ENCODE results near the gene LRRFIP1. TPM values are rescaled to one million over a fixed set of nuclear protein-coding genes. Genes with fewer than 3 reads are reported as not detected.
A peak's percentile ranks its signal among the peaks of the same experiment; 100 is the strongest.

The LRRFIP1 gene
- total RNA-seq, 1 donor from 2014 or later = 91.5 TPM

GRCh38 chr2:237732070-237732469, 104.7 kb downstream of the LRRFIP1 start:
- no peak for DNase-seq (ENCODE audit: low spot score)
- Mint-ChIP-seq H3K4me3 (ENCODE audit: unreplicated experiment) (peak overlapping the region; percentile 2), H3K27ac (ENCODE audit: unreplicated experiment) (peak overlapping the region; percentile 63), H3K4me1 (ENCODE audit: low read depth) (peaks cover 53% of the 10 kb centered on the region), H3K27me3 (ENCODE audit: low read depth) (no peaks in the 10 kb centered on the region), H3K9me3 (ENCODE audit: low read depth) (no peaks in the 10 kb centered on the region), H3K36me3 (ENCODE audit: low read depth) (peaks cover 9% of the 10 kb centered on the region)
- no peak for TF ChIP-seq CTCF (IDR thresholded peaks at IDR 0.05)

GRCh38 chr2:237732790-237733381, 105.5 kb downstream of the LRRFIP1 start:
- peaks cover 10% of the 10 kb centered on the region for H3K36me3 Mint-ChIP-seq (ENCODE audit: low read depth)
- TF ChIP-seq CTCF (IDR thresholded peaks at IDR 0.05) = no peak
- no peak for DNase-seq (ENCODE audit: low spot score)
- peak overlapping the region; percentile 80 for H3K27ac Mint-ChIP-seq (ENCODE audit: unreplicated experiment)
- peaks cover 53% of the 10 kb centered on the region for H3K4me1 Mint-ChIP-seq (ENCODE audit: low read depth)
- no peaks in the 10 kb centered on the region for H3K9me3 Mint-ChIP-seq (ENCODE audit: low read depth)
- no peaks in the 10 kb centered on the region for H3K27me3 Mint-ChIP-seq (ENCODE audit: low read depth)
- H3K4me3 Mint-ChIP-seq (ENCODE audit: unreplicated experiment) = no peak overlapping the region

GRCh38 chr2:237733677-237734300, 106.4 kb downstream of the LRRFIP1 start:
- TF ChIP-seq CTCF (IDR thresholded peaks at IDR 0.05) = no peak
- no peaks in the 10 kb centered on the region for H3K27me3 Mint-ChIP-seq (ENCODE audit: low read depth)
- no peak overlapping the region for H3K4me3 Mint-ChIP-seq (ENCODE audit: unreplicated experiment)
- DNase-seq (ENCODE audit: low spot score) = no peak
- peak overlapping the region; percentile 80 for H3K27ac Mint-ChIP-seq (ENCODE audit: unreplicated experiment)
- peaks cover 11% of the 10 kb centered on the region for H3K36me3 Mint-ChIP-seq (ENCODE audit: low read depth)
- H3K9me3 Mint-ChIP-seq (ENCODE audit: low read depth) = no peaks in the 10 kb centered on the region
- peaks cover 51% of the 10 kb centered on the region for H3K4me1 Mint-ChIP-seq (ENCODE audit: low read depth)

GRCh38 chr2:237734905-237735623, 107.7 kb downstream of the LRRFIP1 start:
- no peak for DNase-seq (ENCODE audit: low spot score)
- no peak for TF ChIP-seq CTCF (IDR thresholded peaks at IDR 0.05)
- Mint-ChIP-seq H3K4me1 (ENCODE audit: low read depth) (peaks cover 62% of the 10 kb centered on the region), H3K27ac (ENCODE audit: unreplicated experiment) (peak overlapping the region; percentile 4), H3K36me3 (ENCODE audit: low read depth) (peaks cover 17% of the 10 kb centered on the region), H3K4me3 (ENCODE audit: unreplicated experiment) (no peak overlapping the region), H3K9me3 (ENCODE audit: low read depth) (no peaks in the 10 kb centered on the region), H3K27me3 (ENCODE audit: low read depth) (no peaks in the 10 kb centered on the region)

GRCh38 chr2:237735798-237736197, 108.4 kb downstream of the LRRFIP1 start:
- DNase-seq (ENCODE audit: low spot score) = no peak
- peaks cover 57% of the 10 kb centered on the region for H3K4me1 Mint-ChIP-seq (ENCODE audit: low read depth)
- H3K4me3 Mint-ChIP-seq (ENCODE audit: unreplicated experiment) = no peak overlapping the region
- H3K36me3 Mint-ChIP-seq (ENCODE audit: low read depth) = peaks cover 17% of the 10 kb centered on the region
- no peak for TF ChIP-seq CTCF (IDR thresholded peaks at IDR 0.05)
- H3K9me3 Mint-ChIP-seq (ENCODE audit: low read depth) = no peaks in the 10 kb centered on the region
- H3K27ac Mint-ChIP-seq (ENCODE audit: unreplicated experiment) = no peak overlapping the region
- H3K27me3 Mint-ChIP-seq (ENCODE audit: low read depth) = no peaks in the 10 kb centered on the region
